GM18861 (cell line): Measurements from ENCODE around the gene RSPH1.

ENCODE experiments used
- ATAC-seq: cut with Tn5 transposase; IDR thresholded peaks from one replicate; pipeline ENCODE4 v1.9.1; 2021; ENCODE audit not compliant: unreplicated experiment

Gene RSPH1

DNA sequence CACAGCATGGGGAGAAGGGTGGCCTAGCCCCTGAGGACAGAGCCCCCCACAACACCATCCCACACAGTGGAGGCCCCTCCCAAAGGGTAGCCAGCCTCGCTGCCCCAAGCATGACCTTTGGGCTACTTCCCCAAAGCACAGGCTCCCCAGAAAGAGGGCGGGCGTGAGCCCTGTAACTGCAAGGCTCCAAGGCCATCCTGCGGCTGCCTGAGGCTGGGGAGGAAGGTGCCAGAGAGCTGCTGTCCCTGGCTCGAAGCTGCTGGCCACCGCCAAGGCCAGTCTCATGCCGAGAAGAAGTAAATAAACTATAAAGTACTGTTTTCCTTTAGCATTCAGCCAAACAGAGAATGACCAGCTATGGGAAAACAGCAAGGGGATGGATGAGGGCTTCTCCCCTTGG lies 64.8 kb downstream of the RSPH1 start:
- ATAC-seq = no peak

DNA sequence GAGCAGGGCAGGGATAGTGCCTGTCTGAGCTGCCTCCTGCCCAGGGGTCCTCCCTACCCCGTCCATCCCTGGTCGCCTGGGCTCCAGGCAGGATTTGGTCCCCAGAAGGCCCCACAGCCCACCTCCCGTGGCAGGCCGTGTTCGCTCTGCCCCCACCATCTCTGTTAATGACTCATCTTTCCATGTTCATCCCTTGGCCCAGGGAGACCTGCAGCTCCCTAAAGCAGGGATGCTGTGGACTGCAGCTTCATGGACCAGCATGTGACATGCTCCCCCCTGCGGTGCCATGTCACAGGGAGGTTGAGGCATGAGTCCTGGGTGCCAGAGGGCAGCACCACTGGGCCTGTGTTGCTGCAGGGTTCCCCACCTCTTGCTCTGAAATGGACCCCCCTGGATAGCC lies 65.5 kb downstream of the RSPH1 start:
- ATAC-seq = no peak

DNA sequence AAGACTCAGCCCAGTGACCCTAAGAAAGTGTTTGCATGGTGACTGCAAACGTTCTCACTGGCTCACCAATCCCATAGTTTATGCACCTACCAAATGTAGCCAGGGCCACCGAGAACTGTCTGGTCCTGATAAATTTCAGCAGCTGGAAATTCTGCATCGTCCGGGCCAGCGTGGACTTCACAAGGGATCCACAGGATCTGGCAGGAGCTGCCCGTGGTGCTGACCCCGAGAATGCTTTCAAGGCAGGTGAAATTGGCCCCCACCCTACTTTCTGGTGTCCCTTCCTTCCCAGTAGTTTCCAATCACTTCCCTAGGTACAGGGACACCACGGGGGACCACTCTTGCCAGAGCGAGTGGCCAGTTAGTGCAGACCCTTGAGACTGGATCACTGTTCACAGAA lies 66.2 kb downstream of the RSPH1 start:
- no peak for ATAC-seq

DNA sequence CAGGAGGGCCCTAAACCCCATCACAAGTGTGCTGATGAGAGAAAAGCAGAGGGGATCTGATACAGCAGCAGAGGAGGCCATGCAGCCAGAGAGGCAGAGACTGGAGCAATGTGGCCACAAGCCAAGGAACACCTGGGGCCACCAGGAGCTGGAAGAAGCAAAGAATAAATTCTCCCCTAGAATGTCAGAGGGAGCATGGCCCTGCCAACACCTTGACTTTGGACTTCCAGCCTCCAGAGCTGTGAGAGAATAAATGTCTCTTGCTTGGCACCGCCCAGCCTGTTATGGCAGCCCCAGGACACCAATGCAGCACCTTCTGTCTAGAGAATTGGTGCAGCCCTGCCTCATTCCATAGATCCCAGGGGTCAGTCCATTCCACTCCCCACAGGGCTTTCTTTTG lies 67.0 kb downstream of the RSPH1 start:
- ATAC-seq = no peak

DNA sequence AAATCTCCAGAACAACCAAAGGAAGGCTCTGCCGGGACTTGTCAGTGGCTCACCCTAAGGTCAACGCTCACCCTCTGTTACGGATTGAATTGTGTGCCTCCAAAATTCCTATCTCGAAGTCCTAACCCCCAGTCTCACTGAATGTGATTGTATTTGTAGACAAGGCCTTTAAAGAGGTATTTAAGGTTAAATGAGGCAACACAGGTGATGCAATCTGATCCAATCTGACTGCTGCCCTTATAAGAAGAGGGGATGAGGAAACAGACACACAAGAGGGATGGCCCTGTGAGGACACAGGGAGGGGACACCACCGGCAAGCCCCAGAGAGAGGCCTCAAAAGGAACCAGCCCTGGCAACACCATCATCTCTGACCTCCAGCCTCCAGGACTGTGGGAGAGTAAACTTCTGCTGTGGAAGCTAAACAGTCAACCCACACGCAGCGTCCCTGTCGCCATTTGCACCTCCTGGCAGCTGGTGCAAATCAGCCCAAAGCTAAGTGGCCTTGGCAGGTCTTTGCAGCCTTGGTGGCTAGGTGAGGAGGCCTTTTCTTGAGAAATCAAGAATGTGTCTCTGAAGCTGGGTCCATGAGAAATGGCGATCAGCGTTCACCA lies 68.1 kb downstream of the RSPH1 start:
- ATAC-seq = no peak

DNA sequence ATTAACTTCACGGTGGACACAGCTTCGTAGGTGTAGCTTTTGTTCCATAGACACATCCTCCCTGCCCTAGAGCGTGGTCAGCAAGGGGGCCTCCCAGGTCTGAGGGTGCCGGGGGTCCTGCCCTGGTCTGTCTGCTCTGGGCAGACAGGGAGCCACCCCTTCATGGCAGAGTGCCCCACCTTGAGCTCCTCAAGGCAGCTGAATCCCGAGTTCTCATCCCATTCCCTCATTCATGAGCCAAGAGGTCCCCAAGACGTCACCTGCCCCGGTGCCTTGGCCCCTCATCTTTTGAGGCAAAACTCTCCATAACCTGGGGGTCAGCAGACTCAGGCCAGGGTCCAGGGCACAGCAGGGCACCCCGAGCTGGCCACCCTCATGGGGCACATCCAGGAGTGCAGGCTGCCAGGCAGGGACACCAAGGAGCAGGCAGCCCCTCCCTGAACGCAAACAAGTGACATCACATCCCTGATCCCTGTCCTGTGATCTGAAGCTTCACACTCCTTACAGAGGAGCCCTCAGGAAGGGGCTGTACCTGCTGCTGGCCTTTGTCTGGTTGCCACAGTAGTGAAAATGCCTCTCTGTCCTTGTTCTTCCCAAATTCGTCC lies 69.0 kb downstream of the RSPH1 start:
- ATAC-seq = no peak

DNA sequence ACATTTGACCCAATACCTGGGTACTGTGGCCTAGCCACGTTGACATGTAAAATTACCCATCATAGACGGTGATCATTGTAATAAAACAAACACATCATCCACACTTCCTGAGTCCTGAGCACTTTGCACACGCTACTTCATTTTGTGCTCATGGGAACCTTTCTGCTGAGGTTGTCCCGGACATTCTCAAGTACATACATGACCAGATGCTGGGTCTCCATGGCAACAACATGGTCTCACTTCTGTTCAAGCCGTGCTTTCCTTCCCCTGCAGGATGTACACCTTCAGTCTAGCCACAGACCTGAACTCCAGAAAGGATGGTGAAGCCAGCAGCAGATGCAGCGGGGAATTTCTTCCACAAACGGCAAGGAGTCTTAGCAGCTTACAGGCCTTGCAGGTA lies 69.6 kb downstream of the RSPH1 start:
- ATAC-seq = no peak

DNA sequence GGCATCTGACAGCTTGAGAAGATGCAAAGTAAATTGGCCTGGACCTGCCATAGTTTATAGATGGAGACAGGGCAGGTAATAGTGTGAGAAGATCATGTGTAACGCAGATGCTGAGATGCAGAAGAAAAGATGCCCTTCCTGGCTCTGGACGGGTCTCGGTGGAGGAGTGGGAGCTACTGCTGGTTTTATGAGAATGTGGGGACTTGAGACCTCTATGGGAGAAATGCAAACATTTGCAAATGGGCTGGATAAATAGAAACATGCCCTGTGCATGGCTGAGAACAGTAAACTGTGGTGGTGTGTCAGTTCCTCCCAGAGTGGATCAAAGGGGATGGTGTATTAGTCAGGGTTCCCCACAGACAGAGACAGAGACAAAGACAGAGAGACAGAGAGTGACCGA lies 70.4 kb downstream of the RSPH1 start:
- no peak for ATAC-seq

DNA sequence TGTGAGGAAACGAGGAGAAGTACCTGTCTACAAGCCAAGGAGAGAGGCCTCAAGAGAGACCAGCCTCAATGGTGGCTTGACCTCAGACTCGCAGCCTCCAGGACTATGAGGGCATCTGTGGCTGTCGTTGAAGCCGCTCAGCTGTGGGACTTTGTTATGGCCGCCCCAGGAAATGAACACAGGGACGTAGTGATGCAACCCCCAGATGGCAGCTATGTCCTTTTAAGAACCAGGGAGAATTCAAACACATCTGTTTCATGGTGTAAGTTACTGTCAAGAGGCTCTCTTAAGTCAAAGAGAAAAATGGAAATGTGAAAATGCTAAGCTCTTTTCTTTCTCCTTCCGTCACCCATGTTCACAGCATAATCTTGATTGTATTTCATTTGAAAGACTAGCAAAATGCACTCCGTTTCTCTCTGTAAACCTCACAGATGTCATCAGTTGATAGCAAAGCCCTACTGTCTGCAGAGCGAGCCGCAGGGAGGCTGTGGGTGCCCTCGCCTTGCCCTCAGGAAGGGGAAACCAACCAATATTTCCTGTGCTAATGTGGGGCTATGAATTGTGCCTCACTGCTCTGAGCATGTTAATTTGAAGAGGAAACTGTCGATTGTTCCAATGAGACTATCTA lies 71.0 kb downstream of the RSPH1 start:
- ATAC-seq = no peak

DNA sequence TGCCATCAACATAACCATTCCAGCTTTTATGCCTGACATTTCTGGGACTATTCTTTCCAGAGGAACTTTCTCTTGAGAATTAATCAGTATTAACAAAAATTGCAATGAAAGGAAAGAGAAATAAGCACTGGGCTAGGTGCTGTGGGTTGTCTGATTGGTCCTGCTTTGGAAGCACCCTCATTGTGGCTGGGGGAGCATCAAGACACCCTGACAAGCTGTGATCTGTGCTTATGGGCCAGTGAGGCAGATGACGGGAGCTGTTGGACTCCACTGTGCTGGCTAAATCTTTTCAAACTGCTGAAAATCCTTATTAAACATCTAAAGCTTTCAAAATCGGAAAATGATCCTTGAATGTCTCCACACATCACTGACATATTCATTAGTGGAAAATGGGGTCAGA lies 72.3 kb downstream of the RSPH1 start:
- no peak for ATAC-seq

DNA sequence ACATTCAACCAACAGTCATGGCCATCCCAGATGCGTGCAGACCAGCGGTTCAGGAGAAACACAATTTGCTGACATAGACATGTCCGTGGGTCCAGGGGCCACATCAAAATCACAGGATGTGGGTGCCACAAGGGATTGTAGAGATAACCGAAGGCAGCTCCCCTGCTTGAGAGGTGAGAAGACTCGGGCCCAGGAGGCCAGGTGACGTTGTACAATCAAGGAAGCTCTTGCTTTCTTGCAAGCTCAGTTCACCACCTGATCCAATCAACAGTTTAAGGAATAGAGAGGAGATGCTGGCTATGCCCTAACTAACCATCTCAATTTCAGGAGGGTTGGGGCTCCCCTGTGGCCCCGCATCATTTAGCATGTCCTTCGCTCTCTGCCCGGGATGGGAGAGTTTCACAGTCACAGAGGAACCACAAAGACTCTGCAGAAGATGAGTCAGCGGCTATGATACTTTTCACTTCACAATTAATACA lies 72.8 kb downstream of the RSPH1 start:
- no peak for ATAC-seq
